ENCODE measurements around the gene NCKAP5L. TPM values are rescaled to one million over a fixed set of nuclear protein-coding genes. Genes with fewer than 3 reads are reported as not detected.

Gene NCKAP5L
- total and polyA plus RNA-seq, 2 of the 8 experiments (the other 6 are each of a cell fraction or from before 2014, with no cell fraction given) = 9.4 to 27.9 TPM

DNA sequence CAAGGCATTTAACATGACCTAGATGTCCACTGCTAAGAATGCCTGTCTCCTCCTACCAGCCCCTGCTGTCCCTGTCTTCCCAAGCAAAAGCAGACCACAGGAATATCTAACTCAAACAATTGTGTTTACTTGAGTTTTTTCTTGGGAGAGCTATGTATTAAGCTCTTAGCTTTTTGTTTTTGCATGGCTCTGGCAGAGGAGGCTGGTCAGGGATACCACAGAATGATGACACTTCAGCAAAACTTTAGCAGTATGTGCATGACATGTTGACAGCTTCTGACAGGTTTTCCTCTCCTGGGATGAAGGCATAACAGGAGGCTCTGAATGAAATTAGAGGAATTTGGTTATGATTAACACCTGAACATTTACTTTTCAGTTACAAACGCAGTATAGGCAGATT, 79.9 kb downstream of the NCKAP5L start:
- H3K18ac ChIP-seq (ENCODE audit: extremely low read depth, low read length) = no peak overlapping the region
- H3K27ac ChIP-seq (ENCODE audit: low read depth, low read length) = no peak overlapping the region
- H4K5ac ChIP-seq (ENCODE audit: insufficient read length, low read depth, low read length) = no peak overlapping the region
- H2BK120ac ChIP-seq (replicated peaks; ENCODE audit: low read depth, low read length) = no peak overlapping the region
- TF ChIP-seq SIX5 (IDR thresholded peaks at IDR 0.05; ENCODE audit: low read depth, low read length) (no peak), POLR2A (IDR thresholded peaks at IDR 0.05; ENCODE audit: control extremely low read depth in 1 of 2, low read depth in 2 of 2, low read length in 2 of 2) (0 out of 3 replicates have a peak, but pooled peaks of 1 of the 2 experiments have one; percentile 33)
- H2AK5ac ChIP-seq (ENCODE audit: low read depth, low read length) = no peak overlapping the region
- no peaks in the 10 kb centered on the region; a peak in 1 of 7 replicates for H3K27me3 ChIP-seq (replicated peaks in 1 of 4; ENCODE audit: control insufficient read depth in 3 of 4, extremely low read depth in 1 of 4, insufficient read depth in 3 of 4, low read length in 3 of 4)
- no peak overlapping the region for H4K8ac ChIP-seq (ENCODE audit: extremely low read depth, insufficient read depth, low read length)
- no peak overlapping the region for H2BK5ac ChIP-seq (ENCODE audit: low read depth, low read length)
- H2BK20ac ChIP-seq (ENCODE audit: low read length) = no peak overlapping the region
- H3K14ac ChIP-seq (ENCODE audit: insufficient read length) = no peak overlapping the region
- H3K36me3 ChIP-seq (ENCODE audit: control insufficient read depth in 2 of 4, insufficient read depth in 4 of 4, low read length in 3 of 4) = peaks cover 6 to 20% (median 8%) of the 10 kb centered on the region in 4 experiments; a peak in 7 of 8 replicates
- no peaks in the 10 kb centered on the region for H3K9me3 ChIP-seq (ENCODE audit: insufficient read depth in 2 of 2, low read depth in 1 of 2, low read length in 1 of 2)
- H4K20me1 ChIP-seq (replicated peaks in 1 of 2; ENCODE audit: control insufficient read depth in 1 of 2, insufficient read depth in 2 of 2, low read length in 2 of 2) = peaks cover 40 to 44% of the 10 kb centered on the region in 2 experiments
- H3K4me3 ChIP-seq (ENCODE audit: extremely low read depth in 1 of 4, insufficient read depth in 2 of 4, low read depth in 3 of 4, low read length in 4 of 4) = no peak overlapping the region
- no peak overlapping the region for H3K9ac ChIP-seq (replicated peaks in 1 of 4; ENCODE audit: extremely low read depth in 1 of 4, low read depth in 3 of 4, low read length in 3 of 4)
- H3K79me1 ChIP-seq (ENCODE audit: low read depth, low read length) = peaks cover 8% of the 10 kb centered on the region
- H3K4me2 ChIP-seq (ENCODE audit: insufficient read depth in 1 of 2, low read depth in 2 of 2, low read length in 2 of 2) = no peak overlapping the region; a peak in 1 of 4 replicates
- WGBS, 2 experiments (ENCODE audit: extremely low coverage in 1 of 2, insufficient coverage in 1 of 2, insufficient read length in 1 of 2, insufficient replicate concordance in 2 of 2, low coverage in 1 of 2, low lambda C conversion rate in 2 of 2, missing lambda C conversion rate in 1 of 2) = 58% methylated on average over 1 of the region's 1 CpG; no CpG with 5 or more reads in 1 of the 2 experiments
- FAIRE-seq (no peak), DNase-seq (ENCODE audit: low read depth in 1 of 2, low spot score in 2 of 2) (no peak)
- no peak overlapping the region for H3K4ac ChIP-seq (replicated peaks; ENCODE audit: insufficient read length, low read depth, low read length)
- H3K4me1 ChIP-seq (replicated peaks in 1 of 4; ENCODE audit: control insufficient read depth in 3 of 4, insufficient read depth in 4 of 4, low read length in 3 of 4) = peaks cover 0 to 7% (median 3%) of the 10 kb centered on the region in 4 experiments; a peak in 4 of 7 replicates
- H2BK15ac ChIP-seq (ENCODE audit: low read length) = no peak overlapping the region
- H4K91ac ChIP-seq (replicated peaks; ENCODE audit: insufficient read length, low read length) = no peak overlapping the region
- no peak overlapping the region for H2BK12ac ChIP-seq (ENCODE audit: low read depth, low read length)
- no peak overlapping the region for H3K23ac ChIP-seq (ENCODE audit: insufficient read length)
- H3K56ac ChIP-seq (replicated peaks; ENCODE audit: insufficient read length, low read depth, low read length) = no peak overlapping the region
- H3K23me2 ChIP-seq (ENCODE audit: low read depth, low read length) = no peaks in the 10 kb centered on the region
- ChIA-PET POLR2A (ENCODE audit: partially characterized antibody) (interaction anchor here (1.3 to 2.5 kb wide), 4 partner anchors 9 to 49 kb away, joined by 4 to 11 read pairs (median 6); no protein-coding TSS in a partner anchor), CTCF (ENCODE audit: partially characterized antibody) (interaction anchor here (0.7 to 3.2 kb wide), 10 partner anchors 15 to 194 kb away, joined by 3 to 18 read pairs (median 3); no protein-coding TSS in a partner anchor)
- H3K79me2 ChIP-seq (ENCODE audit: control insufficient read depth in 1 of 2, insufficient read depth in 2 of 2, low read length in 2 of 2) = peaks cover 48 to 99% of the 10 kb centered on the region in 2 experiments
- H2AFZ ChIP-seq (ENCODE audit: low read length) = no peak overlapping the region

Data from H1 (cell line).